Glomerular visceral epithelial cell (primary cell): ENCODE results near the gene SUSD3.

Experiments
- DNase-seq: peaks from one replicate; pipeline ENCODE4 v3.0.0-alpha.2; 2016; ENCODE audit errors: extremely low spot score

SUSD3 gene

GRCh38 chr9:93030642-93031628 lies 27.6 kb upstream of the SUSD3 start:
- no peak for DNase-seq

GRCh38 chr9:93031629-93032430 lies 26.7 kb upstream of the SUSD3 start:
- DNase-seq = no peak

- no peak for DNase-seq
These were observed 26.0 kb upstream of the SUSD3 start for GRCh38 chr9:93032545-93032944.

GRCh38 chr9:93033531-93033930 lies 25.0 kb upstream of the SUSD3 start:
- no peak for DNase-seq

- DNase-seq = no peak
These were observed 23.3 kb upstream of the SUSD3 start for GRCh38 chr9:93035106-93035660.

- DNase-seq = no peak
These were observed 22.6 kb upstream of the SUSD3 start for GRCh38 chr9:93035821-93036351.

GRCh38 chr9:93036887-93037475 lies 21.5 kb upstream of the SUSD3 start:
- DNase-seq = no peak

- no peak for DNase-seq
These were observed 21.0 kb upstream of the SUSD3 start for GRCh38 chr9:93037476-93037971.

- no peak for DNase-seq
These were observed 19.6 kb upstream of the SUSD3 start for GRCh38 chr9:93038918-93039317.

GRCh38 chr9:93039456-93039855 lies 19.0 kb upstream of the SUSD3 start:
- DNase-seq = no peak

GRCh38 chr9:93039976-93040375 lies 18.5 kb upstream of the SUSD3 start:
- DNase-seq = no peak

GRCh38 chr9:93040409-93040808 lies 18.1 kb upstream of the SUSD3 start:
- no peak for DNase-seq

- no peak for DNase-seq
These were observed 17.2 kb upstream of the SUSD3 start for GRCh38 chr9:93041108-93041802.

GRCh38 chr9:93043122-93043521 lies 15.4 kb upstream of the SUSD3 start:
- DNase-seq = no peak

- no peak for DNase-seq
These were observed 13.0 kb upstream of the SUSD3 start for GRCh38 chr9:93045521-93045920.

GRCh38 chr9:93048566-93049448 lies 9.7 kb upstream of the SUSD3 start:
- DNase-seq = no peak

GRCh38 chr9:93049491-93049890 lies 9.0 kb upstream of the SUSD3 start:
- DNase-seq = no peak

- DNase-seq = no peak
These were observed 8.3 kb upstream of the SUSD3 start for GRCh38 chr9:93050231-93050630.

GRCh38 chr9:93051680-93052089 lies 6.8 kb upstream of the SUSD3 start:
- DNase-seq = no peak
